ENCODE data around the gene AMPD2. TPM values are rescaled to one million over a fixed set of nuclear protein-coding genes. Genes with fewer than 3 reads are reported as not detected.

Gene AMPD2
- polyA plus RNA-seq, 1 donor: 27.6 TPM

Other genes with a start within 250 kb of the AMPD2 start
- 32.9 TPM for gene SORT1, start 221.9 kb upstream of the AMPD2 start, polyA plus RNA-seq (ENCODE audit: insufficient read length)
- gene PSMA5, start 193.4 kb upstream of the AMPD2 start, polyA plus RNA-seq (ENCODE audit: insufficient read length): 52.5 TPM
- gene SYPL2, start 153.3 kb upstream of the AMPD2 start, polyA plus RNA-seq (ENCODE audit: insufficient read length): 289 TPM
- gene ATXN7L2, start 135.9 kb upstream of the AMPD2 start, polyA plus RNA-seq (ENCODE audit: insufficient read length): 31.2 TPM
- 11.5 TPM for gene CYB561D1, start 125.7 kb upstream of the AMPD2 start, polyA plus RNA-seq (ENCODE audit: insufficient read length)
- gene AMIGO1, start 110.1 kb upstream of the AMPD2 start, polyA plus RNA-seq (ENCODE audit: insufficient read length): 14.8 TPM
- 3.1 TPM for gene GPR61, start 80.0 kb upstream of the AMPD2 start, polyA plus RNA-seq (ENCODE audit: insufficient read length)
- gene GNAI3, start 71.2 kb upstream of the AMPD2 start, polyA plus RNA-seq (ENCODE audit: insufficient read length): 6.4 TPM
- not detected for gene GNAT2, start 221 bp upstream of the AMPD2 start, polyA plus RNA-seq (ENCODE audit: insufficient read length)
- 19.4 TPM for gene GSTM4, start 36.3 kb downstream of the AMPD2 start, polyA plus RNA-seq (ENCODE audit: insufficient read length)
- gene GSTM2, start 48.2 kb downstream of the AMPD2 start, polyA plus RNA-seq (ENCODE audit: insufficient read length): 157 TPM
- 50.6 TPM for gene GSTM1, start 68.0 kb downstream of the AMPD2 start, polyA plus RNA-seq (ENCODE audit: insufficient read length)
- 19.8 TPM for gene GSTM5, start 92.4 kb downstream of the AMPD2 start, polyA plus RNA-seq (ENCODE audit: insufficient read length)
- gene GSTM3, start 121.2 kb downstream of the AMPD2 start, polyA plus RNA-seq (ENCODE audit: insufficient read length): 34.4 TPM
- 0.34 TPM for gene EPS8L3, start 144.1 kb downstream of the AMPD2 start, polyA plus RNA-seq (ENCODE audit: insufficient read length)

All from hindlimb muscle (tissue), 1 donor.